GM18498 (cell line): ENCODE results near the gene KCNN3.

Experiments
- ATAC-seq: cut with Tn5 transposase; IDR thresholded peaks from one replicate; pipeline ENCODE4 v1.9.1; 2021; ENCODE audit warnings: mild to moderate bottlenecking, moderate library complexity; ENCODE audit not compliant: unreplicated experiment

The KCNN3 gene

DNA sequence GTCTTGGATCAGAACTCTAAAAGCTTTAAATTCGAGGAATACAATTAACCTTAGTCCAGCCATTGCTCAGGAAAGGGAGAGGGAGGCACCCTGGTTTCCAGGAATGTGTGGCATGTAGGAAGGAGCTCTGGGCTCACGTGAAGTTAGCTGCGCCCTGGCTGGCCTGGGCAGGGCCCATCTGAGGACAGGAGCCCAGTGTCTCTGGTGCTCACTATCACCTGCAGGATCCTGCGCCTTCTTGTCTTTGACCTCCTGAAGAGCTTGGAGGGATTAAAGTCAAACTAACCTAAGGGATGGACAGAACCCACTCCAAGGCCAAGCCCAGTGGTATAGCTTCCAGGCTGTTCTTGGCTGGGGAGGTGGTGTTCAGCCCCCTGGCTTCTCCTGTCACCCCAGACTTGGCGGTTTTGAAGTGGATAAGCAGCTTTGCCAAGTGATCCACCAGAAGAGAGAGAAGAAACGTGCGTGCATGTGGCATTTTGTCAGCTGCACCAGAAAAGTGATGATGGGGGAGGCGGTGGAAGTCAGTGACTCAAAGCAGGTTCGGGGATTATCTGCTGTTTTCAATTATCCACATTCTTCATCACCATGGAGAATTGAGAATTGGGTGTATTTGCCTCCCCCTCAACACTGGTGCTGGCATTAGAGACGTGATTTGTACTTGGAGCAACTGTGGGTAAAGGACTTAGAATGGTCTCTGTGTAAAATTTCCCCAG lies 11.9 kb upstream of the KCNN3 start:
- no peak for ATAC-seq

DNA sequence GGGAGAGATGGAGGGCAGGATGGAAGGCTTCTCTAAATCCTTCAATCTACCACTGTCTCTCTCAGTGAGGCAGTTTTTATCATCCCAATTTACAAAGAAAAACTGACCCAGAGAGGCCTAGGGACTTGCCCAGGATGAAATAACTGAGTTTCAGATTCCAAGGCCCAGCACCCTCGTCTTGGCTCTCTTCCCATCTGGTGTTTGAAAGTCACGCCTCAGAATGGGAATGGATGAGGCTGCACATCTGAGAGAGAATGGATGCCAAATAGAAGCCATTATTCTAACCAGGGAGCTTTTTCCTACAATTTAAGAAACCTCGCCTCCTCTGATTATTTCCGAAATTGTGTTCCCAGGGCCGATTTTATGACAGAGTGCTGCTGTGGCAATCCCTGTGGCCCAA lies 10.6 kb upstream of the KCNN3 start:
- ATAC-seq: no peak

DNA sequence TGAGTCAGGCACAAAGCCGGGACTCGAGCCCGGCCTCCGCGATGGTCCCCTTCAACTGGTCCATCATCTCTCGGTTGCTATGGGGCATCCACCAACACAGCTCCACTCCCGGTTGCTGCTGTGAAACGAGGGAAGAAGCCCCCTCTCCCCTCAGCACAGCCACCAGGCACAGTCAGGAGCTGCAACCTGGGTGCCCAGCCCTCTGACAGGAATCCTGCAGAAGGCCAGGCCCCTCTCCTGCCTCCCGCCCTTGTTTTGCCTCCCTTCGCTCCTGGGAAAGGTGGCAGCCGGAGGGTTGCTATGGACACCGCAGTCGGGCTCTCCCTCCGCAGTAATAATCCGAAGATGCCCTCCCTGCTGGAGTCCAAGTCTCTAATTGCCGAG lies 8.9 kb upstream of the KCNN3 start:
- ATAC-seq: no peak

DNA sequence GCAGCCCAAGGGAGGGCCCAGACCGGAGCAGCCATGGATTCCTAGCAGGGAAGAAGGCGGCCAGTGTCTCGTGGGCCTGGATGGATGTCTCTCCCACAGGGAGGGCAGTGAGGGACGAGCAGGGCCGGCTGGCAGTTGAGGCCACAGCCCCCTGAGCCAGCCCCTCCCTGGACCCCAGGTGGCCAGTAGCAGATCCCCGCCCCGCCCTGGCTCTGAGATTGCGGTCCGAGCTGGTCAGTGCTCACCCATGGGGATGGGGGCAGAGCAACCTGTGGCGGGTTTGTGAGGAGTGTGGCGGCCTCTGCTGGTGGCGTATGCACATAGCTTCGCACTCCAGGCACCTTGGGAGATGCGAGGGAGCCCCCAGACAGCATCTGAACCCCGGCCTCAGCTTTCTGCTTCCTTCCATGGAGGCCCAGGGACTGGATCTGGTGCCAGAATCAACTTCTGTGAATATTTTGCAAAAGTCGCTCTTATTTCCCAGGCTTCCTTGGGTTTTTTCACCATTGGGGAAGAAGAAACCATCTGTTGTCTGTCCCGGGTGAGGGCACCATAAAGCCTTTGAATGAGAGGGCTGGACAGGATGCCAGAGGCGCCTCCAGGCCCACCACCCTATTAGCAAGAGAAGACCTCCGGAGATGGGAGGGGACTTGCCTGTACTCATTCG lies 8.4 kb upstream of the KCNN3 start:
- no peak for ATAC-seq

DNA sequence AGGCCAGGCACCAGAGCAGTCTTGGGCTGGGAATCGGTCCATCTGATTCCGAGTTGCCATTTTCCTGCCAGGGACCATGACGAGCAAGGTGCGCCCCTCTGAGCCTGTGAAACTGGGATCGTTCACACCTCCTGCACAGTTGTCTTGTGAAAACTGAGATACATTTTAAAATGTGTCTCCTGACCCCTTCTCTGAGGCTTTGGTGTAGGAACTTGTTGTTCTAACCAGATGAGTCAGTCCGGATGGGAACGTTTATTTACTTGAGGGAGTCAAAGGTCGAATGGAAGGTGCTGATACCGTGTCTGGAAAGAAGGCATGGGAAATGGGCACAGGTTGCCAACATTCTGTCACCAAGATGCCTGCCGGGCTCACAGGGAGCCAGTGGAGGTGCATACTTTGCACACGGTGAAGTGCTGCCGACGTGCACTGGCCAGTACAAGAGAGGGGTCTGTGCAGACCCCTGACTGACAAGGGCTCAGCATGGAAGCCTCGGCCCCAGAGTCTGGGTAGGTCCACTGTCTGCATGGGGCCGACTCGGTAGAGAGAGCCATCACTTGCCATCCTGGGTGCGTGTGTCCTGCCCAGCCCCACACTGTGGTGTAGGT lies 7.4 kb upstream of the KCNN3 start:
- no peak for ATAC-seq

DNA sequence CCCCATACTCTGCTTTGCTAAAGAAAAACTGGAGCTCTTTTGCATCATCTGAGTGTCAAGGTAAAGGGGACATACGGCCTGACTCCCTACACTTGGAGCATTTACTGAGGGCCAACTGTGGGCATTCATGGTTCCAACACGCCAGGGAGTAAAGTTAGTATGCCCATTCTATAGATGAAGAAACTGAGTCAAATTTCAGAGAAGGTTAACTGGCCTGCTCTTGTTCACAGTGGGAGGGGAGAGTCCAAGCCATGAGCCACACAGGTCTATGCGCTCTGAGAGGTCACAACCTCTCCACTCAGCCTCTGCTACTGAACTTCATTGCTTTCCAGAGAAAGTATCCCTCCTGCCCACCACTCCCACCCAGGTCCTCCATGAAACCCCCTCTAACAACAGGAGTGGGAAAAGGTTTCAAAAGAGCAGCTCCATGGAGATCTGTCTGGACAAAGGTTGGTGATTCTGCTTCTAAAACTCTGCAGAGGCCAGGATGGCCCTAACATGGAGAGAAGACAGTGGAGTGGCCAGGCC lies 6.8 kb upstream of the KCNN3 start:
- no peak for ATAC-seq

DNA sequence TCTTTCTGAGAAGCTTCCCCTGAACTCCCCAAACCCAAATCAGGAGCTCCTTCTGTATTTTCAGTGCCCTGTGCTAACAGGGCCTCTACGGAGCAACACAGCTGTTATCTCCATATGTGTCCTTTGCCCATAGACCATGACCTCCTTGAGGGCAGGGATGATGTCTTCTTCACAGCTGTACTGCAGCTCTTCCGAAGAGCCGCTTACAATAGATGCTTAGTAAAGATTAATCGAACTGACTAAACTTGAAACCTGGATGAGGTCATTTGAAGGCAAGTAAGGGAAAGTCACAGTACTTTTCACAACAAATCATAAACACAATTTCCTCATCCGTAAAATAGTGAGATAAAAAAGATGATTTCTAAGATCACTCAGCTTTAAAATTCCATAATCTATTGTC lies 4.4 kb upstream of the KCNN3 start:
- no peak for ATAC-seq

DNA sequence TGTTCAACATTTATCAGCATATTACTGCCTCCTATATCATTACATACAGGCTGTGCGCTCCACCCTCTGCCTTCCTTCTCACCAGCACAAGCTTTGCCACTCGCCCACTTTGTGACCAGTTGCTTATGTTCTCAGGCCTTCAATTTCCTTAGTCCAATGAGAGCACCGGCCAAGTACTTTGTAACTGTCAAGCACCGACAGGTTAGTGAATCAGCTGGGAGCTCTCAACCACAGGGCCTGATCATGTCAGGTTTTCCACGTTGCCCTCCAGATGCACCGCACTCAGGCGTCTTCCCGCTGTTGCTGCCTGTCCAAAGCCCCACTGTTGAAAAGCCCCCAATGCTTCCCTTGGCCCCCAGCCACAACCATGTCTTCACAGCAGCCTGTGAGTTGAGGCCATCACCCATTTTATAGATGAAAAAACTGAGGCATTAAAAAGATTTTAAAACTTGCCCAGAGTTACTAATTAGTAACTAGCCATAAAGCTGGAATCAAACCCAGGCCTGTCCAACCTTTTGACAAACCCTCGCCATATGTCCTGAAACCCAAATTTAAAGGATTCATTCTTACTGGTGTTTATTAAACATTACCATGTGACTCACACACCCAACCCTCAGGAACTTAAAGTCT lies 3.4 kb upstream of the KCNN3 start:
- ATAC-seq: no peak

DNA sequence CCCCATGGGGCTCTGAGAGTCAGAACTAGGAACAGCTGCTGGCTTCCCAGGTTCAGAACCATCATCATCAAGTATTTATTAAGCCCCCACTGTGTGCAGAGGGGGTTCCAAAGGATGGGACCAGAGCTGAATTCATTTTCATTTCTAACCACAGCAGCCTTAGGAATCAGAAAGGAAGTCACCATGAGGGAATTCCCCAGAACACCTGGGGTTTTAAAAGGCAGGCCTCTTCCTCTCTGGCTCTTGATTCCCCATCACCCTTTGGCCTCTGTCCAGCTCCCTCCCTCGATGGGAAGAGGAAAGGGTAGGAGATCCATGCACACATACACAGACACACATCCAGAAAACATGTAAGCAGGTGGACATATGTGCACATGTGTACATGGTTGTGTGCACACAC lies 1.3 kb upstream of the KCNN3 start:
- ATAC-seq: no peak

DNA sequence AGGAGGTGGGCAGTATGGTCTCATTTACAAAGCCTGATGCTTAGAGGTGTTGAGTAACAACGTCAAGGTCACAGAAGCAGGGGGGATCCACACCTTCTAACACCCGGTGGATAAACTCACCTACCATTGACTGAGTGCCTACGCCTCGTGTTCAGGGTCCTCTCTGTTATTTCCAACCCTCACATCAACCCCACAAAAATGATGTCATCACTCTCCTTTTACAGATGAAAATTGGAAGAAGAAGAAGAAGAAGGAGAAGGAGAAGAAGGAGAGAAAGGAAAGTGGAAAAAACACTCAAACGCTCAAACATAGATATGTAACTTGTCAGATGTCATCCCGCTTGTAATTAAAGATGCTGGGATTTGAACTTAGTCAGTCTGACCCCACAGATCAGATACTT lies 653 bp upstream of the KCNN3 start:
- ATAC-seq: no peak

DNA sequence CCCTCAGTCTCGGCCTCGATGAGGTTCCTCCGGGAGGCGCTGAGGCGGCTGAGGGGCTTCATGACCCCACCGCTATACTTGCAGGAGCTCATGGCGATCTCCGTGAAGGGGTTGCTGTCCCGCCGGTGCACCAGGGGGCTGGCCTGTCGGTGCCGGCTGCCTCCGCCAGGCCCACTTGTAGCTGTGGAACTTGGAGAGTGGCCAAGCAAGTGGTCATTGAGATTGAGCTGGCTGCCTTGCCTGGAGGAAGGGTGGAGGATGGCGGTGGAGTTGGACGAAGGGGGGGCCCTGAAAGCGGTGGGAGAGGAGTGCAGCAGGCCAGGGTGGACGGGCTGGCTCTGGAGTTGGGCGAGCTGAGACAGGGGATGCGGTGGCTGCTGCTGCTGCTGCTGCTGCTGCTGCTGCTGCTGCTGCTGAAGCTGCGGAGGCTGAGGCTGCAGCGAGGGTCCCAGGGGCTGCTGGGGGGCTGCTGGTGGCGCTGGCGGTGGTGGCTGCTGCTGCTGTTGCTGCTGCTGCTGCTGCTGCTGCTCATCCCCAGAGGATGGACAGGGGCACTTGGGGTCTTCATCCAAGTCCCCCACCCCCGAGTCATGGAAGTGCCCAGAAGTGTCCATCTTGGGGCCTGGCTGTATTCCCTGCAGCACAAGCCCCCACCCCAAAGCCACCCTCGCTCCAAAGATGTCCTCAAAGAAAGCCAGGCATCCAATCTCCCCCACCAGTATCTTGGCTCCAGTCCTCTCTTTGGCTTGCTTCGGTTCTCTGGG lies 548 bp downstream of the KCNN3 start:
- peak; percentile 1 for ATAC-seq

DNA sequence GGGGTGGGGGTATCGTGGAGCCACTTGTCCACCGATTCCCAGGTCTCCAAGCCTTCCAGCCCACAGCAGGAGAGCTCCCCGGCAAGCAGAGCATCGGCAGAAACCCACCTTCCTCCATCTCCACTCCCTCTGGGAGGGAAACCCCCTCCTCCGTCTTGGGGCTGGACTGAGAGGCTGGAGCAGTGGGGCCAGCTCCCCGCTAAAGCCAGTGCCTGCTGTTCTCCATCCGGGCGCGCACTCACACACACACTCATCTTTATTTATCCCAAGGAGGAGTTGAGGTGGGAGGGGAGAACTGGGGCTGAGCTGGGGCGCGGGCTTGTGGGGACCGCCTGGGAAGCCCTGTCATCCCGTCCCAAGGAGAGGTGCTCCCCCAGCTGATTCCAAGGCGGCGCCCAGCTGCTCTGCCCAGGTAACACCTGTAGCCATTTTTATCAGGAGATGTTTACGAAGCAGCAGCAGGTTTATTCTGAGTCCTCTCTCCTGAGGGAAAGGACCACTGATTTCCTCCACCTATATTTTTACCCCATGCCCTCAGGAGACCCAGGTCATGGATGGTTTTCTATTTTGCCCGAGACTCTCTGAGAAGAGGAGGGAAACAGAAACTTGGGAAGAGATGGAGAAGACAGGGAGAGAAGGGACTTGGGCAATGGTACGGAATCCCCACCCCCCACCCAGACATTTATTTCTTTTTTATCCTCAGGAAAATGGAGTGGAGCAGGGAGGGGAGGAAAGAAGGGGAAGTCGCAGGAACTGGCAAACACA lies 2.1 kb downstream of the KCNN3 start:
- ATAC-seq: no peak

DNA sequence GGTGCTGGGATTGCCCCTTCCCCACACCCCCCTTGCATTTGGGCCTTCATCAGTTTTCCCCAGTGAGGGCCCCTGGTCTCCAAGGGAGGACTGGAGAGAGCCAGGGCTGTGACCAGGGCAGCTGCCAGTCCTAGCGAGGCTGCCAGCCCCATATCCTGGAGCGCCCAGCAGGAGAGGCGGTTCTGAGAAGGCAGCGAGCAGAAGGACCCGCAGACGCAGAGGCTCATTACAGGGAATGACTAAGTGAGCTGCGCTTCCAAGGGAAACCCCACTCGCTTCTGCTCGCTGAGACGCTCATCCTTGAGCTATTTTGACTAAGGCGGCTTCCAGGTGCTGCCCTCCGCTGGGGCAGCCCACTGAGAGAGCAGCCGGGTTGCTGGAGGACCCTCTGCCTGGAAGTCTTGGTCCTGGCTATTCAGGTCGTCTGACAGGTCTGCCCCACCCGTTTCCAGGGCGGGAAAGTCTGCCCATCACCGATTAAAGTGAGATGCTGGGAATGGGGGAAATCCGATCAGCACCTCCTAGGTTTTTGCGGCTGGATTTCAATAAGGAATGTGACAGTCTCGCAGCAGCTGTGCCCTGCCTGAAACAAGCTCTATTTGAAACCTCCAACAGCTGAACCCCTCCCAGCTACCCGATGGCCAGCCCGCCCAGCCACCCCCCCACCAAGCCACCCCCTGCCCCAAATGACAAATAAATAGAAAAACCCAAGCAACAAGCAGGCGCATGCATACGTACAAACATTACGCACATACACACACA lies 2.8 kb downstream of the KCNN3 start:
- ATAC-seq: no peak

DNA sequence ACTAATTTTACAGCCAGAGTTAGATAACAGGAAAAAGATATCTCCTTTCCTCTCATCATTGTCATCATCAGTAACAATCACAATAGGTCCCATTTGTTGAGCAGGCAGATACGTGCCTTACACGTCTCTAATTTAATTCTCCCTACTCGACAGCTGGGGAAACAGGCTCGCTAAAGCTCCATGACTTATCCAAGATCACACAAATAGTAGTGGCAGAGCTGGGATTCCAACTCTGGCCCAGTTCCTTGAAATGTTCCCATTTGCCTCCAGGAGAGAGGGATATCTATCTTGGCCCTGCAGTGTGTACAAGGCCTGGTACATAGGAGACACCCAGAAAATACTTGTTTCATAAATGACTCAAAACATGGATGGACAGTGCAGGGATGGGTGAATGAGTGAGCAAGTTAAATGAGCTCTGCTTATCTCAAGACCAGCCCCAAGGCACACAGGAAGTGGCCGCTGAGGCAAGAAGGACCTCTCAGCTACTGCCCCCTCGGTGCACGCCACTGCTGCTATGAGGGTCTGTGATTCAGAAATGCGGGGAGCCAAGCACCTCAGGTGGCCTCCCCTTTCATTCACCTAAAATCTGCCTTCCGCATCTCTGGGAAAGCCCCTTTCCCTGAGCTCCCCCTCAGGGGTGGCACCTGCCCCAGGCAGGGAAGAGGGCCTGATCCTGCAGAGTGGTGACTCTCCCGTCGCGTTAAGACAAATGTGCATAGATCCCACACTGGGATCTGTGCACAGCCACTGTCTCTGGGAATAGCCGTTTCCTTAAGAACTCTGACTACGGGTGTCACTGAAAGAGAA lies 3.6 kb downstream of the KCNN3 start:
- no peak for ATAC-seq

DNA sequence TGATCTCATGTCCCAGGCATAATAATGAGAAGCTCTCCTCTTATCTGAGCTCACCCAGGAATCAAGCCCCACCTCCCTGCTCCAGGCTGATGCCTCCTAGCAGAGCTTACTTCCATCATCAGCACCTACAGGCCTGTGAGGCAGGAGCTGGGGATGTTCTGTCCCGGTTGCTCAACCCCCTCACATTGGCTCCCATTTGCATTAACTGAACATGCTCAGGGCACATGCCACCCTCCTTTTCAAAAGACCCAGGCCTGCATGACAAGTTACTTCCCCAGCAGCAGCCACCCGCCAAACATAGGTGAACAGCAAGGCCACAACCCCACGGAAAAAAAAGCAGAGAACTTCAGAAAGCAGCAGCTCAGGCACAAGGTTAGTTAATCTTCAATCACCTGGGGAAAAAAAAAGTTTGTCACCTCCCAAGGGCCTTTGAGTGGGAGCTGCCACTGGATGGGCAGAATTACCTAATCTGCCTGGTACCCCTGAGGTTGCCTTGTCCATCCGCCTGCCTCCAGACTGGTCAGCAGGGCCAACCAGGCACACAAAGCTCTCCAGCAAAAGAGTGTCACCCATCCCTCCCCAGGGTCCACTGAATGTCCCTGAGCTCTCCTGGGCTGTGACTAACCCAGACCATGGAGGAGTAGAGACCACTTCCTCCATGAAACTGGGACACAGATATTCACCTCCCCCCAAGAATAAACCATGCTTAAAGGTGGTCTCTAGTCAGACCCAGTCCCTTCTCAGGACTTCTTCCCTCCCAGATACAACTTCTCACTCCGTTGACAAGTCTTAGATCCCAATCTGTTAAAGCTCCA lies 4.4 kb downstream of the KCNN3 start:
- no peak for ATAC-seq

DNA sequence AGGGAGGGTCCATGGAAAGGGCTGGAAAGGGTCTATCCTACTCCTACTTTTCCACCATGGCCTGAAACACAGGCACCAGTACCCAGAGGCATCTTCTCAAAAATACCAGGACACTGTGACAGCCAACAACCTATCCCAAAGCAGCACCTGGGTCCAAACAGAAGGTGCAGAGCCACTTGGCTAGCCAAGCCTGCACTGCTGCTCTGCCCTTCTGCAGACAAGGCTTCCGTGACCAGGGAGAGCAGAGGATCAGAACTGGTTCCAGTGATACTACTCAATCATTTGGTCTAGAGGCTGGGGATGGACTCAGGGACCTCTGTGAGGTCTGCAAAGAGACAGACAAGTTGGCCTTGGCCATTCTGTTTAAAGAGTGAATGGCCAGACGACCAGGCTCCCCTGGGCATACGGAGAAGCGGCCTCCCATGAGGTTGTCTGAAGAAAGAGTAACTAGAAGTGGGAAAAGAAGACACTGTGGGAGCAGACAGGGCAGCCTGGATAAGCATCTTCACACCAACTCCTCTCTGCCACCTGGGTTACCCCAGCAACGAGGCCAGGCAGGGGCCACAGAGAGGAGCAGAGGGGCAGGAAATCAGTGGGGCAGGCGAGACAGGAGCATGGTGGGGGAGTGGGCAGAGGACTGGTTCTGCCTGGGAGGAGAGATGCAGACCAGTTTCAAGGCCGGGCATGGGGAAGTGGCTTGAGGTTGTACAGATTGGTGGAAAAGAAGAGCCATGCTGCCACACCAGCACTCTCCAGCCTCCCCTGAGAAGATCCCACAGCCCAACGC lies 5.7 kb downstream of the KCNN3 start:
- ATAC-seq: no peak
